GM18505 (cell line): ENCODE measurements around the gene ETFRF1.

Experiments used
- ATAC-seq: cut with Tn5 transposase; IDR thresholded peaks from one replicate; pipeline ENCODE4 v1.9.1; 2021; ENCODE audit not compliant: unreplicated experiment
- POLR2A ChIP-seq: IDR thresholded peaks from 4 replicates; pipeline ENCODE4 v1.6.1; 2011; ENCODE audit warnings: borderline replicate concordance; ENCODE audit not compliant: insufficient read depth, insufficient read length; ENCODE audit errors: extremely low read depth

Gene ETFRF1

DNA sequence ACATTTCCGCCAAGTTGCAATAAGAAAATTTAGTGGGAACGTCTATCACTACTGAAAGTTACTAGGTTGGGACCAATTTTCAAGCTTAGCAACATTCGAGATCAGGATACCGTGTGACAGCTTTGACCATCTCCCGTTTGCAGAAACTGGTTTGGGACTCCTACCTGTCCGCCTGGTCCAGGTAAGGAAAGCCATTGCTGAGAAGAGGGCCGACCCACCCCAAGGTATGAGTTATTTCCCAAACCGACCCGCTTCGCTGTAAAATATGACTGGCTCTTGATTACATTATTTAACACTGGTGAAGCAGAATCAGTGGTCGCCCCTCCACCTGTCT is 348 bp upstream of the ETFRF1 start:
- no peak for ATAC-seq

DNA sequence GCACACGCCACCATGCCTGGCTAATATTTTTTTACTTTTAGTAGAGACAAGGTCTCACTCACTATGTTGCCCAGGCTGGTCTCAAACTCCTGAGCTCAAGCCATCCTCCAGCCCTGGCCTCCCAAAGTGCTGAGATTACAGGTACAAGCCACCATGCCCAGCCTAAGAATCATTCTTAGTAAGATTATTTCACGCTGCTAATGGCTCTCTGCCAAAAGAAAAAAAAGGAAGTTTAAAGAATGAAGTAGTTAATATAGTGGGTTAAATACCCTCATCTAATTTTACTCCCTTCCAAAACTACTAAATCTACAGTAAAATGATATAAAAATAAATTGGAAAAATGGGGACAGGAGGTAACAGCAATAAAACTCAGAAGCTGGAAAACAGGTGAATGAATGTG is 2.6 kb downstream of the ETFRF1 start:
- TF ChIP-seq POLR2A = no peak
- no peak for ATAC-seq

More for the DNA sequence above, 348 bp upstream of the ETFRF1 start:
- no peak for TF ChIP-seq POLR2A

DNA sequence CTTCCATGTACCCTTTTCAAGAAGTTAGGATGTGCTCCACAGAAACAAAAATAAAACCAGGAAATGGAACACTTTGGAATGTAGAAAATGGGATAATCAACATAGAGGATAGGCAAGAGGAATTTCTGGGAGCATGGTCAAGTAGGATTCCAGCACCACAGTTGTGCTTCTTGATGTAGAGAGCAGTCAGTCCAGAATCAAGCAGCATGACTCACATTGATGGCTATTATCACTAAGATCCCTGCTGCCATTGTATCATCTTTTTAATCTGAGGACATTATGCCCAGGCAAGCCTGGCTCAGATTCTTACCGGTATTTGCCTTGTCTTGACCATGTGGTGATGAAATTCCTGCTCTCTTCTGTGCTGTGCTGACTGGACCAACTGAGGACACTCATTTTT is 5.7 kb downstream of the ETFRF1 start:
- TF ChIP-seq POLR2A = no peak
- ATAC-seq = no peak

- no peak for ATAC-seq
These were observed 7.1 kb downstream of the ETFRF1 start for GRCh38 chr12:25202137-25202536.

DNA sequence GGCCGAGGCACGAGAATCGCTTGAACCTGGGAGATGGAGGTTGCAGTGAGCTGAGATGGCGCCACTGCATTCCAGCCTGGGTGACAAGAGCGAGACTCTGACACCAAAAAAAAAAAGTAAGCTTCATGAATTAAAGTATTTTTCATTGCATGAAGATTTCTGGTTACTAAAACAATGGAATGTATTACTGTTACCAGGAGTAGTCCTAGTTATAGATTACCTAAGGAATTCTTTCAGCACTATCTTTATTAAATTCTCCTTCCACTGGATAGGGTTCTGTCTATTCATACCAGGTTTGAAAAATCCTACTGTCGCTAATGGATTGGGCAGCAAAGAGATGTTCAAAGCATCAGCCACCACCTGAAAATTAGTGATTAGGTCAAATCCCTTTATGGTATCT is 12.4 kb downstream of the ETFRF1 start:
- no peak for ATAC-seq
- no peak for TF ChIP-seq POLR2A

More at GRCh38 chr12:25202137-25202536, 7.1 kb downstream of the ETFRF1 start:
- TF ChIP-seq POLR2A = no peak

DNA sequence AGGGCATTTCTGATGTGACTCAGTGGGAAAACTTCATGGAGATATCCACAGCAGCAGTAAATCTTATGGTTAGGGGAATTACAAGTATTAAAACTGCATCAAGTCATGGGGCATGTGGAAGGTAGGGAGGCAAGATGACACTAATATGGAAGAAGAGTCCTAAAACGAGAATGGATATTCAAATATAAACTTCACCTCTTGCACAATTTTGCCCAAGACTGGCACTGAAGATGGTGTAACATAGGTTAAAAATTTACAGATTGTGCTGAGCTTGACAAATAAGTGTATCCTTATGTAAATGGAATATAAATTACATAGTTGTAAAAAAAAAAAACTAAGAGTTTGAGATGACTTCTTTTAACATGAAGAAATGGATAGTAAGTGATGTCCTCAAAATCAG is 12.8 kb downstream of the ETFRF1 start:
- no peak for ATAC-seq
- TF ChIP-seq POLR2A = no peak

DNA sequence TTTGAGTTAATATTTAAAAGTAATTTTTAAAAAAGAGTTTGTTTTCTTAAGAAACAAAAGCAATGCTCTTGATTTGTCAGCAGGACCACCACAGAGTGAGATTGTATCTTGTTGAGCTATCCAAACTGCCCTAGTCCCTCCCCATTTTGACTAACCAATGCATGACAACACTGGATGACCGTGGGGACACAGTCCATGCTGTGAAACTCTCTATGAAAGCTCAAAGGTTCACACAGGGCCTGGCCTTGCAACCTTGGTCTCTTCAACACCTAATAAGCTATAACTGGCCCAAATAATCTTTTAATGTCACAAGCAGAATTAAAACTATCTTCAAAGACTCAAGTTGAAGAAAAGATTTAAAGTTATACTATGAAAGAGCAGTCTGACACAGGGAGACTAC is 13.5 kb downstream of the ETFRF1 start:
- ATAC-seq = no peak
- TF ChIP-seq POLR2A = no peak

DNA sequence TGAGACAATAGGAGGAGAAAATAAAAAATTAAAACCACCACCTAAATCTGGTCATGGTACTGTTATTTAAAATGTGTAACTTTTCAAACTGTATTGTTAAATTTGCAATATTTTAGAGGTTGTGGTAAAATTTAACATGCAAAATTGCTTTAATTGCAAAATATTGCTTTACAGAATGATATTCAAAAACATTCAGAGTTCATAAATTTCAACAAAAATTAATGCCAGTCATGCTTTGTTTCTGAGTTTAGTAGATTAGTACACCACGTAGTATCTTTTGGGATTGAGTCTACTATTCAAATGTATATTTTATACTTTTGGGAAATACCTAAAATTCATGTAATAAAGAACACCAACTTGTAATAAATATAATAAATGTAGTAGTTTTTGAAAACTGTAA is 18.3 kb downstream of the ETFRF1 start:
- no peak for TF ChIP-seq POLR2A
- no peak for ATAC-seq

- no peak for TF ChIP-seq POLR2A
- no peak for ATAC-seq
These were observed 41.2 kb downstream of the ETFRF1 start for GRCh38 chr12:25236190-25236589.

DNA sequence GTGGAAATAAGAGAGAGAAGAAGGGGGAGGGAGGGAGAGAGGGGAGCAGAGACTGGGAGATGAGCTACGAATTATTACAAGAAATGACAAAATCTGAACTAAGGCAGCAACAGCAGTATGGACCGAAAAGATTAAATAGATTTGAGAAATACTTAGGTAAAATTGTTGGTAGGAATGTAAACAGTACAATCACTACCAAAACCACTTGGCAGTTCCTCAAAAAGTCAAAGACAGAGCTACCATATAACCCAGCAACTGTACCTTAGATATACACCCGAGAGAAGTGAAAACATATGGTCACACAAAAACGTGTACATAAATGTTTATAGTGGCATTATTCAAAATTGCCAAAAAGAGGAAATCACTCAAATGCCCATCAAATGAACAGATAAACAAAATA is 41.6 kb downstream of the ETFRF1 start:
- ATAC-seq = no peak
- TF ChIP-seq POLR2A = no peak

- no peak for ATAC-seq
- no peak for TF ChIP-seq POLR2A
These were observed 46.4 kb downstream of the ETFRF1 start for GRCh38 chr12:25241167-25242020.

DNA sequence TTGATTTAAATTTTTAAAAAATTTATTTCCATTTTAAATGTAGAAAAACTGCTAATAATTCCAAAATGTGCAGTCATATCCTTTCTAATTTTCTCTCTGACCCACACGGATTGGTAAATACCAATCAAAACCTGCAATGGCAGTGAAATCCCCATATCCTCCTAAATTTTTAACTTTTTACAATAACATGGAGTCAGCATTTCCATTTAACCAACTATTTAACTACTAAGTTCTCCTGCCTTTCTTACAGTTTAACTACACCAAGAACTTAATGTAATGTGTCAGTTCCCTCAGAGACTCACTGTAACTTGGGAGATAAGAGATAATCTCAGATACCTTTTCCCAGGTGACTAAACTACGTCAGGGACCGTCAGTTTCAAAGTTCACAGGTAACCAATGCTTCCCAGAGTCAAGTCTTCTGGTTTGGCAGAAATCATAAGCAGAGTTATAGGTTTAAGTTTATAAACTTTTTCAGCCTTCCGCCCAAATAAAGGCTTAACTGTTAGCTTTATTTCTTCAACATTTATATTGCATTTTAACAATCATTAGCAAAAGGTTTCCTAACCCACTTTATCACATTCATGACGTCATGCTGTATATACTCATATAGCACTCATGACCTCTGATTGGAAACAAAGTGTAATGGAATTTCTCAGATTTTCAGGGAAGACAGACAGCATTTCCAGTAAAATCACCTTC is 48.1 kb downstream of the ETFRF1 start:
- TF ChIP-seq POLR2A = no peak
- no peak for ATAC-seq

GRCh38 chr12:25243680-25243990 is 48.6 kb downstream of the ETFRF1 start:
- no peak for ATAC-seq
- no peak for TF ChIP-seq POLR2A

- no peak for TF ChIP-seq POLR2A
These were observed 50.5 kb downstream of the ETFRF1 start for GRCh38 chr12:25245491-25245890.

More at GRCh38 chr12:25245491-25245890, 50.5 kb downstream of the ETFRF1 start:
- no peak for ATAC-seq
